M059J (cell line): ENCODE data around the gene PHKG2. TPM values are rescaled to one million over a fixed set of nuclear protein-coding genes. Genes with fewer than 3 reads are reported as not detected.
A peak's percentile ranks its signal among the peaks of the same experiment; 100 is the strongest.

Source experiments
- DNase-seq: peaks from one replicate; pipeline ENCODE4 v3.0.0-alpha.2; 2012; ENCODE audit warnings: low read depth
- total RNA-seq: library from RNA; depleted of rRNA; stranded (reverse); fragments of >200 nt; shearing (Covaris generic); gene quantifications from 2 replicates; pipeline ENCODE4 v1.2.3, GENCODE V29; 2014

The PHKG2 gene
- total RNA-seq, 1 experiment from 2014 or later: 57.4 TPM

DNA sequence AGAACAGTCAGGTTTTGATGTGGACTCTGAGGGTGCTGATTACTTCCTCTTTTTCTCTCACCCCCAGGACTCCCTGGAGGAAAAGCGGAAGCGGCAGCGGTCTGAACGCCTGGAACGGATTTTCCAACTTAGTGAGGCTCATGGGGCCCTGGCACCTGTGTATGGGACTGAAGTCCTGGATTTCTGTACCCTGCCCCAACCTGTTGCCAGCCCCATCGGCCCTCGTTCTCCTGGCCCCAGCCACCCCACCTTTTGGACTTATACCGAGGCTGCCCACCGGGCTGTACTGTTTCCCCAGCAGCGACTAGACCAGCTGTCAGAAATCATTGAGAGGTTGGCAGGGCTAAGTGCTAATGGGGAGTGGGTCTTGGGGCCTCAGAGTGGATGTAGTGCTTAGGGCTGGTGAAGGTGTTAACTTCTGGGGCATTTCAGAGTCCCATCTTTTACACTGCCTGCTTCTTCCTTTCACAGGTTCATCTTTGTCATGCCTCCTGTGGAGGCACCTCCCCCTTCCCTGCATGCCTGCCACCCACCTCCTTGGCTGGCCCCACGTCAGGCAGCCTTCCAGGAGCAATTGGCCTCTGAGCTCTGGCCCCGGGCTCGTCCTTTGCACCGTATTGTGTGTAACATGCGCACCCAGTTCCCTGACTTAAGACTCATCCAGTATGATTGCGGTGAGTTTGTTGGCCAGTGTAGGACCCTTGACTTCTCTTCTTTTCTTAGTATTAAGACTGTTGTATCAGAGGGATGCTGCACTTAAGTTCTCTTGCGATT lies 19.1 kb upstream of the PHKG2 start:
- no peak for DNase-seq

- no peak for DNase-seq
Observed at GRCh38 chr16:30731411-30731810, 16.8 kb upstream of the PHKG2 start.

DNA sequence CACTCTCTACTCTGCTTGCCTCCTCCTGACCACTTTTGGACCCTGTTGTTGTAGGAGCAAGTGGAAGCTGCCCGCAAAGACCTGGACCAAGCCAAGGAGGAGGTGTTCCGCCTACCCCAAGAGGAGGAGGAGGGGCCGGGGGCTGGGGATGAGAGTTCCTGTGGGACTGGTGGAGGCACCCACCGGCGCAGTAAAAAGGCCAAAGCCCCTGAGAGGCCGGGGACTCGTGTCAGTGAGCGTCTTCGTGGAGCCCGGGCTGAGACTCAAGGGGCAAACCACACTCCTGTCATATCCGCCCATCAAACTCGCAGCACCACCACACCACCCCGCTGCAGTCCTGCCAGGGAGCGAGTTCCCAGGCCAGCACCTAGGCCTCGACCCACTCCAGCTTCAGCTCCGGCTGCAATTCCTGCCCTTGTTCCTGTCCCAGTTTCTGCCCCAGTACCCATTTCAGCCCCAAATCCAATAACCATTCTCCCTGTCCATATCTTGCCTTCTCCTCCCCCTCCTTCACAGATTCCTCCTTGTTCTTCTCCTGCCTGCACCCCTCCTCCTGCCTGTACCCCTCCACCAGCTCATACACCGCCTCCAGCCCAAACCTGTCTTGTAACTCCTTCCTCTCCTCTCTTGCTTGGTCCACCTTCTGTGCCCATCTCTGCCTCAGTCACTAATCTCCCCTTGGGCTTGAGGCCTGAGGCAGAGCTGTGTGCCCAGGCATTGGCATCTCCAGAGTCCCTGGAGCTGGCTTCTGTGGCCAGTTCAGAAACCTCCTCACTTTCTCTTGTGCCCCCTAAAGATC lies 11.0 kb upstream of the PHKG2 start:
- no peak for DNase-seq

DNA sequence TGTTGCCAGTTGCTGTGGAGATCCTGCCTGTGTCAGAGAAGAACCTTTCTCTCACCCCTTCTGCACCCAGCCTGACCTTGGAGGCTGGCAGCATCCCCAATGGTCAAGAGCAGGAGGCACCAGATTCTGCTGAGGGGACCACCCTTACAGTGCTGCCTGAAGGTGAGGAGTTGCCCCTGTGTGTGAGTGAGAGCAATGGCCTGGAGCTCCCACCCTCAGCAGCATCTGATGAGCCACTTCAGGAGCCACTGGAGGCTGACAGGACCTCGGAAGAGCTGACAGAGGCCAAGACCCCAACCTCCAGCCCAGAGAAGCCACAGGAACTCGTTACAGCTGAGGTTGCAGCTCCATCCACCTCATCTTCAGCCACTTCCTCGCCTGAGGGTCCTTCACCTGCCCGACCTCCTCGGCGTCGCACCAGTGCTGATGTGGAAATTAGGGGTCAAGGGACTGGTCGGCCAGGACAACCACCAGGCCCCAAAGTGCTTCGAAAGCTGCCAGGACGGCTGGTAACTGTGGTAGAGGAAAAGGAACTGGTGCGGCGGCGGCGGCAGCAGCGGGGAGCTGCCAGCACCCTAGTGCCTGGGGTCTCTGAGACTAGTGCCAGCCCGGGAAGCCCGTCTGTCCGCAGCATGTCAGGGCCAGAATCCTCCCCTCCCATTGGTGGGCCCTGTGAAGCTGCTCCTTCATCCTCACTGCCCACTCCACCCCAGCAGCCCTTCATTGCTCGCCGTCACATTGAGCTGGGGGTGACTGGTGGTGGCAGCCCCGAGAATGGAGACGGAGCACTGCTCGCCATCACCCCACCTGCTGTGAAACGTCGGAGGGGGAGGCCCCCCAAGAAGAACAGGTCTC lies 10.2 kb upstream of the PHKG2 start:
- DNase-seq: no peak

DNA sequence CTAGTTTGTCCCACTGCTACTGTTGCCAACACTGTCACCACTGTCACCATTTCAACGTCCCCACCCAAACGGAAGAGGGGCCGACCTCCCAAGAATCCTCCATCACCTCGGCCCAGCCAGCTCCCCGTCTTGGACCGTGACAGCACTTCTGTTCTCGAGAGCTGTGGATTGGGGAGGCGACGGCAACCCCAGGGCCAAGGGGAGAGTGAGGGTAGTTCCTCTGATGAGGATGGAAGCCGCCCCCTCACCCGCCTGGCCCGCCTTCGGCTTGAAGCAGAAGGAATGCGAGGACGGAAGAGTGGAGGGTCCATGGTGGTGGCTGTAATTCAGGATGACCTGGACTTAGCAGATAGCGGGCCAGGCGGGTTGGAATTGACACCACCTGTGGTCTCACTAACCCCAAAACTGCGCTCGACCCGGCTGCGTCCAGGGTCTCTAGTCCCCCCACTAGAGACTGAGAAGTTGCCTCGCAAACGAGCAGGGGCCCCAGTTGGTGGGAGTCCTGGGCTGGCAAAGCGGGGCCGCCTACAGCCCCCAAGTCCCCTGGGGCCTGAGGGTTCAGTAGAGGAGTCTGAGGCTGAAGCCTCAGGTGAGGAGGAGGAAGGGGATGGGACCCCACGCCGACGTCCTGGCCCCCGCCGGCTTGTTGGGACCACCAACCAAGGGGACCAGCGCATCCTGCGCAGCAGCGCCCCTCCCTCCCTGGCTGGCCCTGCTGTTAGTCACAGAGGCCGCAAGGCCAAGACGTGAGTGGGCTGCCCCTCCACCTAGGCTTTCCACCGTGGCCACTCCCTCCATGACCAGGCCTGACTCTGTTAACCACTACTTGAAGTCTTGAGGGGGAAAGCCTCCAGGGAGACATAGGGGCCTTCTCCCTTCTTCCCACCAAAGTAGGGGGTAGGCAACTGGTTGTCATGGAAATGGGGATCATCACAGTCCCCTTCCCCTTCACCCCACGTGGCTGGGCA lies 9.0 kb upstream of the PHKG2 start:
- no peak for DNase-seq

- DNase-seq: peak; percentile 91
Observed at GRCh38 chr16:30740364-30741251, 7.6 kb upstream of the PHKG2 start.

DNA sequence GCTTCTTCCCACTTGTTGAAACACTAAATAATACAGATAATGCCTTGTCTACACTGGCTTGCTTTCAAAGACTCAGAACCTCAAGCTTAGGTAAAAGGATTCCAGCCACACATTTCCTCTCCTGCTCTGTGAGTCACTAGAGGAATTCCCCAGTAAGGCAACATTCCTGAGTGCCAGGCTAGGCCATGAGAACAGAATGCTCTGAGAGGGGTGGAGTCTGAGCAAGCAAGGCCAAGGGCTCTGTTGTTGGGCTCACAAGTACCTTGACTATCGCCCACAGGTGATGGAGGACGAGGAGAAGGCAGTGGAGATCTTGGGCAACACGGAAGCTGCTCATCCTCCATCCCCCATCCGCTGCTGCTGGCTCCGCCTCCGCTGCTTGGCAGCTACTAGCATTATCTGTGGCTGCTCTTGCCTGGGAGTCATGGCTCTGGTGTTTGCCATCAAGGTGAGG lies 6.7 kb upstream of the PHKG2 start:
- DNase-seq: peak; percentile 96

DNA sequence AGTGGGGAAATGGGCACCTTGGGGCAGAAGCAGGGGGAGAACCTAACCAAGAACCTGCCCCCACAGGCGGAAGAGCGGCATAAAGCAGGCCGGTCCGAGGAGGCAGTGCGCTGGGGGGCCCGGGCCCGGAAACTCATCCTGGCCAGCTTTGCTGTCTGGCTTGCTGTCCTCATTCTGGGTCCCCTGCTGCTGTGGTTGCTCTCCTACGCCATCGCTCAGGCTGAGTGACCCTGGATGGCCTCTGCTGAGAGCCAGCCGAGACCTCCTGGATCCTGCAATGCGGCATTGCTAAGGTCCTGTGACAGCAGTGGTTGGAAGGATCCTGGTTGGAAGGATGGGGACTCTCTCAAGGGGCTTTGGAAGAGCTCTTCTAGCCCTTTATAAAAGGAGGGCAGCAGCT lies 4.5 kb upstream of the PHKG2 start:
- DNase-seq: no peak

- DNase-seq: no peak
Observed at GRCh38 chr16:30744183-30744582, 4.0 kb upstream of the PHKG2 start.

DNA sequence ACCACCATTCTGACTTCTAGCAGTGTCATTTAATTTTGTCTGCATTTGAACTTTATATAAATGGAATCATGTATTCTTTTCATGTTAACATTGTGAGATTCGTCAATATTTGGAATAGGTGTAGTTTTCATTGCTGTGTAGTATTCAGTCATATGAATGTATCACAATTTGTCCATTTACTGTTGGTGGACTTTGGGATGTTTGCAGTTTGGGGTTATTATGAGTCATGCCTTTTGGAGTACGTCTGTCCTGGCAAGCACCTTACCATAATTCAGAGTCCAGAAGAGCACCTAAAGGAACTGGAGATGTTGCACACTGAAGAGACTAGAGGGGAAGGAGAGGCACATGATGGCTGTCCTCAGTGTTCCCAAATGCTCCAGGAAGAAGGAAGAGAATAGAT lies 3.1 kb upstream of the PHKG2 start:
- DNase-seq: no peak

DNA sequence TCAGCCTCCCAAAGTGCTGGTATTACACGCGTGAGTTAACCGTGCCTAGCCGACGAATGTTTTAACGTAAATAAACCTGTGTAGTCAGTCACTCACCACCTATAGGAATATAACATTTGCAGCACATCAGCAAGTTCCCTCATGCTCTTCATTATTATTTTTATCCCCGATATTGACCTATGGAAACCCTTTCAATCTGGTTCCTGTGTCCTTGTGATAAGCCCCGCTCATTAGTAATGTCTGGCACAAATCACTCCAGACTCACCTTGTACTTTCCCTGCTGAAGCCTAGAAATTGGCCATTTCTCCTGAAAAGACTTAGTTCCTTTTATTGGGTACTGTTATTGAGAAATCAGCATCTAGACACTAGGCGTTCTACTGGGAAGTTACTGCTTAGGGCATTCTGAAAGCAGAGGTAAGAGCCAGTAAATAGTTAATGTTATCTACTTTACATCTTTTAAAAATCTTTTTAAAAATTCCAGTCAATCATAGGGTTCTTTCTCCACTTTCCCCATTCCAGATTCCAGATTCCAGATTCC lies 1.5 kb upstream of the PHKG2 start:
- no peak for DNase-seq

DNA sequence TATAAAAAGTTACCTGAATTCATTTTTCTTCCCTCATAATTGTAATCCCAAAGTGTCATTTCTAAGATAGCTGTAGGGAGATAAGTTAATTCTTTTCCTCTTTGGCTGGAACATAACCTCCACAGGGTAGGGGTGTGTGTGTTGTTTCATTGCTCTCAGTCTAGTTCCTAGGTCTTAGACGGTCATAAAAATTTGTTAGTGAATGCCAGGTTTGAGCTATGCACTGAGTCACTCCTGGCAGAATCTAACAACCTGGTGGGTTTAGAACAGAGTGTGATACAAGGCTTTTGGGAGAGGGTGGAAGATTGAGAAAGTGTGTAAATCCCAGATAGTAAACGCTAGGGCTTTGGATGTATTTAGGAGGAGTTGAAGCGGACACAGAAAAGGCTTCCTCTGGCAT lies 894 bp upstream of the PHKG2 start:
- peak; percentile 77 for DNase-seq

DNA sequence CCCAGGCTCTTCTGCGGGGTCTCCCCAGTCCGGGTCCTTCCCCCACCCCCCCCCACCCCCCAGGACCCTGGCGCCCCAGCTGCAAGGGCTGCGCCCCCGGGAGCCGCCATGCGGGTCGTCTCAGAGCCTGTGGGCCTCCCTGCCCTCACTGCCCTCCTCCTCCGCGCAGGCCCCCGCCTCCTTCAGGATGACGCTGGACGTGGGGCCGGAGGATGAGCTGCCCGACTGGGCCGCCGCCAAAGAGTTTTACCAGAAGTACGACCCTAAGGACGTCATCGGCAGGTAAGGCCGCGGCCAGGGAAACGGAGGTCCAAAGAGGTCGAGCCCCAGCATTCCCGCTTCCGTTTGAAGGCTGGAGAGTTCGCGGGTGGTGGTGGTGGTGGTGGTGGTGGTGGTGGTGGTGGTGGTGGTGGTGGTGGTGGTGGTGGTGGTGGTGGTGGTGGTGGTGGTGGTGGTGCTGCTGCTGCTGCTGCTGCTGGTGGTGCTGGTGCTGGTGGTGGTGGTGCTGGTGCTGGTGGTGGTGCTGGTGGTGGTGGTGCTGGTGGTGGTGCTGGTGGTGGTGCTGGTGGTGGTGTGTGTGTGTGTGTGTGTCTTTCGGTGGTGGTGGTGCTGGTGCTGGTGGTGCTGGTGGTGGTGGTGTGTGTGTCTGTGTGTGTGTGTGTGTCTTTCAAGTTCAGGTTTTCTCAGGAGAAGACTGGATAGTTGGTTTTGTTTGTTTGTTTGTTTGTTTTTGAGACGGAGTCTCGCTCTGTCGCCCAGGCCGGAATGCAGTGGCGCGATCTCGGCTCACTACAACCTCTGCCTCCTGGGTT lies 615 bp downstream of the PHKG2 start:
- DNase-seq: peak; percentile 53

GRCh38 chr16:30750201-30750600 lies 2.0 kb downstream of the PHKG2 start:
- no peak for DNase-seq

DNA sequence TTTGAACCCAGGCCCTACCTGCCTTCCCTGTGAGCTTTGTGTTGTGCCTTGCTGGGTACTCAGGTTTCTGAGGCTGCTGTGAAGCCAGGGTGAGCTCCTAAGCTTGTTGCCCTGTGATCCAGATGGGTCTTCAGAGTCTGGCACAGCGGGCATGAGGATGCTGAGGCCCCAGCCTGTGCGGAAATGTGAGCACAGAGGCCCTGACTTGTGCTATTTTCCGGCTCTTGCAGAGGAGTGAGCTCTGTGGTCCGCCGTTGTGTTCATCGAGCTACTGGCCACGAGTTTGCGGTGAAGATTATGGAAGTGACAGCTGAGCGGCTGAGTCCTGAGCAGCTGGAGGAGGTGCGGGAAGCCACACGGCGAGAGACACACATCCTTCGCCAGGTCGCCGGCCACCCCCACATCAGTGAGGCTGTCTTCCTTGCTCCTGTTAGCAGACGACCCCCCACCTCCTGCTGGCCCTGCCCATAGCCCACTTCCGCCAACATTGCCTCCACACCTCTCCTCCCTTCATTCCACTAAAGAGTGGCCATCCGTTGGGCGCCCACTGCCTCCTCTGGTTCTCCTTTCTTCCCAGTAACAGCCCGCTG lies 2.7 kb downstream of the PHKG2 start:
- no peak for DNase-seq

- DNase-seq: no peak
Observed at GRCh38 chr16:30753596-30753995, 5.4 kb downstream of the PHKG2 start.

DNA sequence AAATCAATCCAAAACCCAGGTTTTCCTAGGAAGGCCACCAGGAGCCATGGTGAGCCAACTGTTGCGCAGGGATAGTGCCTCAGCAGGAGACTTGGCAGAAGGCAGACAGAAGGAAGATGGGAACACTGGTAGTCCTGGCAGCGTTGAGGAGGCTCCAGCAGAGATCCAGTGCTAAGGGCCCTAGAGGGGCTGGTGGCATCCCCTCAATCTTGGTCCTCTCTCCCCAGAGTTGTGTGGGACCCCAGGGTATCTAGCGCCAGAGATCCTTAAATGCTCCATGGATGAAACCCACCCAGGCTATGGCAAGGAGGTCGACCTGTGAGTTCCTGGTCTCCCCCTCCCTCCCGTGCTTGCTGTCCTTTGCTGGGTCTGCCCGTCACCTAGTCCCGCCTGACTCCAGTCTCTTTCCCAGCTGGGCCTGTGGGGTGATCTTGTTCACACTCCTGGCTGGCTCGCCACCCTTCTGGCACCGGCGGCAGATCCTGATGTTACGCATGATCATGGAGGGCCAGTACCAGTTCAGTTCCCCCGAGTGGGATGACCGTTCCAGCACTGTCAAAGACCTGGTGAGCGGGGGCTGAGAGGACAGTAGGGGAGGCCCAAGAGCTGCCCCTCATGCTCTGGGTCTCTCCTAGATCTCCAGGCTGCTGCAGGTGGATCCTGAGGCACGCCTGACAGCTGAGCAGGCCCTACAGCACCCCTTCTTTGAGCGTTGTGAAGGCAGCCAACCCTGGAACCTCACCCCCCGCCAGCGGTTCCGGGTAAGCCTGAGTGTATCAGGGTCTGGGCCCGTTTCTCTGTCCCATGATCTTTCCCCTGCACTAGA lies 7.9 kb downstream of the PHKG2 start:
- no peak for DNase-seq

DNA sequence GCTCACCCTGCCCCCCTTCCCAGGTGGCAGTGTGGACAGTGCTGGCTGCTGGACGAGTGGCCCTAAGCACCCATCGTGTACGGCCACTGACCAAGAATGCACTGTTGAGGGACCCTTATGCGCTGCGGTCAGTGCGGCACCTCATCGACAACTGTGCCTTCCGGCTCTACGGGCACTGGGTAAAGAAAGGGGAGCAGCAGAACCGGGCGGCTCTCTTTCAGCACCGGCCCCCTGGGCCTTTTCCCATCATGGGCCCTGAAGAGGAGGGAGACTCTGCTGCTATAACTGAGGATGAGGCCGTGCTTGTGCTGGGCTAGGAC lies 8.5 kb downstream of the PHKG2 start:
- no peak for DNase-seq
